ENCODE measurements around the gene PIH1D1.

DNA sequence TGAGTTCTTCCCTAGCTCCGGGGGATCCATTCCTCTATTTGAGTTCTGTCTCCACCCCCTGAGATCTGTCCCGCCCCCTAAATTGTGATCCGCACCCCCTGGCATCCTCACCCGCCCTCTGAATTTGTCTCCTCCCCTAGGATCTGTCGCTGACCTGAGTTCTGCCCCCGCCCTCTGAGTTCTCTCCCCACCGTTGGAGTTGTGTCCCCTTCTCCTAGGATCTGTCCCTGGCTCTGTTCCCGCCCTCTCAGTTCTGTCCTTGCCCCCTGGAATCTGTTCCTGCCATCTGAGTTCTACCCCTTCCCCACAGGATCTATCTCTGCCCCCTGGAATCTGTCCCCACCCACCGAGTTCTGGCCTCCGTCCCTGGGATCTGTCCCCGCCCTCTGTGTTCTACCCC is 9.3 kb downstream of the PIH1D1 start:
- no peak for TF ChIP-seq POLR2AphosphoS5 (IDR thresholded peaks at IDR 0.05; ENCODE audit: low read depth)
- TF ChIP-seq, protein P1, sequence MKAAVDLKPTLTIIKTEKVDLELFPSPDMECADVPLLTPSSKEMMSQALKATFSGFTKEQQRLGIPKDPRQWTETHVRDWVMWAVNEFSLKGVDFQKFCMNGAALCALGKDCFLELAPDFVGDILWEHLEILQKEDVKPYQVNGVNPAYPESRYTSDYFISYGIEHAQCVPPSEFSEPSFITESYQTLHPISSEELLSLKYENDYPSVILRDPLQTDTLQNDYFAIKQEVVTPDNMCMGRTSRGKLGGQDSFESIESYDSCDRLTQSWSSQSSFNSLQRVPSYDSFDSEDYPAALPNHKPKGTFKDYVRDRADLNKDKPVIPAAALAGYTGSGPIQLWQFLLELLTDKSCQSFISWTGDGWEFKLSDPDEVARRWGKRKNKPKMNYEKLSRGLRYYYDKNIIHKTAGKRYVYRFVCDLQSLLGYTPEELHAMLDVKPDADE (IDR thresholded peaks at IDR 0.05): no peak
- TF ChIP-seq, protein P2, sequence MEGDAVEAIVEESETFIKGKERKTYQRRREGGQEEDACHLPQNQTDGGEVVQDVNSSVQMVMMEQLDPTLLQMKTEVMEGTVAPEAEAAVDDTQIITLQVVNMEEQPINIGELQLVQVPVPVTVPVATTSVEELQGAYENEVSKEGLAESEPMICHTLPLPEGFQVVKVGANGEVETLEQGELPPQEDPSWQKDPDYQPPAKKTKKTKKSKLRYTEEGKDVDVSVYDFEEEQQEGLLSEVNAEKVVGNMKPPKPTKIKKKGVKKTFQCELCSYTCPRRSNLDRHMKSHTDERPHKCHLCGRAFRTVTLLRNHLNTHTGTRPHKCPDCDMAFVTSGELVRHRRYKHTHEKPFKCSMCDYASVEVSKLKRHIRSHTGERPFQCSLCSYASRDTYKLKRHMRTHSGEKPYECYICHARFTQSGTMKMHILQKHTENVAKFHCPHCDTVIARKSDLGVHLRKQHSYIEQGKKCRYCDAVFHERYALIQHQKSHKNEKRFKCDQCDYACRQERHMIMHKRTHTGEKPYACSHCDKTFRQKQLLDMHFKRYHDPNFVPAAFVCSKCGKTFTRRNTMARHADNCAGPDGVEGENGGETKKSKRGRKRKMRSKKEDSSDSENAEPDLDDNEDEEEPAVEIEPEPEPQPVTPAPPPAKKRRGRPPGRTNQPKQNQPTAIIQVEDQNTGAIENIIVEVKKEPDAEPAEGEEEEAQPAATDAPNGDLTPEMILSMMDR (conservative IDR thresholded peaks at IDR 0.05; ENCODE audit: low read depth in 2 of 2): no peak
- TF ChIP-seq EZH2 (IDR thresholded peaks at IDR 0.05; ENCODE audit: low read depth, unreplicated experiment): no peak
- no peak for TF ChIP-seq EZH2phosphoT487 (IDR thresholded peaks at IDR 0.05; ENCODE audit: unreplicated experiment)
- TF ChIP-seq, protein P3, sequence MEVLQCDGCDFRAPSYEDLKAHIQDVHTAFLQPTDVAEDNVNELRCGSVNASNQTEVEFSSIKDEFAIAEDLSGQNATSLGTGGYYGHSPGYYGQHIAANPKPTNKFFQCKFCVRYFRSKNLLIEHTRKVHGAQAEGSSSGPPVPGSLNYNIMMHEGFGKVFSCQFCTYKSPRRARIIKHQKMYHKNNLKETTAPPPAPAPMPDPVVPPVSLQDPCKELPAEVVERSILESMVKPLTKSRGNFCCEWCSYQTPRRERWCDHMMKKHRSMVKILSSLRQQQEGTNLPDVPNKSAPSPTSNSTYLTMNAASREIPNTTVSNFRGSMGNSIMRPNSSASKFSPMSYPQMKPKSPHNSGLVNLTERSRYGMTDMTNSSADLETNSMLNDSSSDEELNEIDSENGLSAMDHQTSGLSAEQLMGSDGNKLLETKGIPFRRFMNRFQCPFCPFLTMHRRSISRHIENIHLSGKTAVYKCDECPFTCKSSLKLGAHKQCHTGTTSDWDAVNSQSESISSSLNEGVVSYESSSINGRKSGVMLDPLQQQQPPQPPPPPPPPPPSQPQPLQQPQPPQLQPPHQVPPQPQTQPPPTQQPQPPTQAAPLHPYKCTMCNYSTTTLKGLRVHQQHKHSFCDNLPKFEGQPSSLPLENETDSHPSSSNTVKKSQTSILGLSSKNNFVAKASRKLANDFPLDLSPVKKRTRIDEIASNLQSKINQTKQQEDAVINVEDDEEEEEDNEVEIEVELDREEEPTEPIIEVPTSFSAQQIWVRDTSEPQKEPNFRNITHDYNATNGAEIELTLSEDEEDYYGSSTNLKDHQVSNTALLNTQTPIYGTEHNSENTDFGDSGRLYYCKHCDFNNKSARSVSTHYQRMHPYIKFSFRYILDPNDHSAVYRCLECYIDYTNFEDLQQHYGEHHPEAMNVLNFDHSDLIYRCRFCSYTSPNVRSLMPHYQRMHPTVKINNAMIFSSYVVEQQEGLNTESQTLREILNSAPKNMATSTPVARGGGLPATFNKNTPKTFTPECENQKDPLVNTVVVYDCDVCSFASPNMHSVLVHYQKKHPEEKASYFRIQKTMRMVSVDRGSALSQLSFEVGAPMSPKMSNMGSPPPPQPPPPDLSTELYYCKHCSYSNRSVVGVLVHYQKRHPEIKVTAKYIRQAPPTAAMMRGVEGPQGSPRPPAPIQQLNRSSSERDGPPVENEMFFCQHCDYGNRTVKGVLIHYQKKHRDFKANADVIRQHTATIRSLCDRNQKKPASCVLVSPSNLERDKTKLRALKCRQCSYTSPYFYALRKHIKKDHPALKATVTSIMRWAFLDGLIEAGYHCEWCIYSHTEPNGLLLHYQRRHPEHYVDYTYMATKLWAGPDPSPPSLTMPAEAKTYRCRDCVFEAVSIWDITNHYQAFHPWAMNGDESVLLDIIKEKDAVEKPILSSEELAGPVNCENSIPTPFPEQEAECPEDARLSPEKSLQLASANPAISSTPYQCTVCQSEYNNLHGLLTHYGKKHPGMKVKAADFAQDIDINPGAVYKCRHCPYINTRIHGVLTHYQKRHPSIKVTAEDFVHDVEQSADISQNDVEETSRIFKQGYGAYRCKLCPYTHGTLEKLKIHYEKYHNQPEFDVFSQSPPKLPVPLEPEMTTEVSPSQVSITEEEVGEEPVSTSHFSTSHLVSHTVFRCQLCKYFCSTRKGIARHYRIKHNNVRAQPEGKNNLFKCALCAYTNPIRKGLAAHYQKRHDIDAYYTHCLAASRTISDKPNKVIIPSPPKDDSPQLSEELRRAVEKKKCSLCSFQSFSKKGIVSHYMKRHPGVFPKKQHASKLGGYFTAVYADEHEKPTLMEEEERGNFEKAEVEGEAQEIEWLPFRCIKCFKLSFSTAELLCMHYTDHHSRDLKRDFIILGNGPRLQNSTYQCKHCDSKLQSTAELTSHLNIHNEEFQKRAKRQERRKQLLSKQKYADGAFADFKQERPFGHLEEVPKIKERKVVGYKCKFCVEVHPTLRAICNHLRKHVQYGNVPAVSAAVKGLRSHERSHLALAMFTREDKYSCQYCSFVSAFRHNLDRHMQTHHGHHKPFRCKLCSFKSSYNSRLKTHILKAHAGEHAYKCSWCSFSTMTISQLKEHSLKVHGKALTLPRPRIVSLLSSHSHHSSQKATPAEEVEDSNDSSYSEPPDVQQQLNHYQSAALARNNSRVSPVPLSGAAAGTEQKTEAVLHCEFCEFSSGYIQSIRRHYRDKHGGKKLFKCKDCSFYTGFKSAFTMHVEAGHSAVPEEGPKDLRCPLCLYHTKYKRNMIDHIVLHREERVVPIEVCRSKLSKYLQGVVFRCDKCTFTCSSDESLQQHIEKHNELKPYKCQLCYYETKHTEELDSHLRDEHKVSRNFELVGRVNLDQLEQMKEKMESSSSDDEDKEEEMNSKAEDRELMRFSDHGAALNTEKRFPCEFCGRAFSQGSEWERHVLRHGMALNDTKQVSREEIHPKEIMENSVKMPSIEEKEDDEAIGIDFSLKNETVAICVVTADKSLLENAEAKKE (CRISPR knock-in tag; IDR thresholded peaks at IDR 0.05): no peak
- no peak for TF ChIP-seq ZNF114 (CRISPR knock-in tag; IDR thresholded peaks at IDR 0.05)
- TF ChIP-seq NANOG (IDR thresholded peaks at IDR 0.05; ENCODE audit: borderline replicate concordance): no peak
- no peak for TF ChIP-seq JUNB (IDR thresholded peaks at IDR 0.05; ENCODE audit: unreplicated experiment)
- TF ChIP-seq, protein P4, sequence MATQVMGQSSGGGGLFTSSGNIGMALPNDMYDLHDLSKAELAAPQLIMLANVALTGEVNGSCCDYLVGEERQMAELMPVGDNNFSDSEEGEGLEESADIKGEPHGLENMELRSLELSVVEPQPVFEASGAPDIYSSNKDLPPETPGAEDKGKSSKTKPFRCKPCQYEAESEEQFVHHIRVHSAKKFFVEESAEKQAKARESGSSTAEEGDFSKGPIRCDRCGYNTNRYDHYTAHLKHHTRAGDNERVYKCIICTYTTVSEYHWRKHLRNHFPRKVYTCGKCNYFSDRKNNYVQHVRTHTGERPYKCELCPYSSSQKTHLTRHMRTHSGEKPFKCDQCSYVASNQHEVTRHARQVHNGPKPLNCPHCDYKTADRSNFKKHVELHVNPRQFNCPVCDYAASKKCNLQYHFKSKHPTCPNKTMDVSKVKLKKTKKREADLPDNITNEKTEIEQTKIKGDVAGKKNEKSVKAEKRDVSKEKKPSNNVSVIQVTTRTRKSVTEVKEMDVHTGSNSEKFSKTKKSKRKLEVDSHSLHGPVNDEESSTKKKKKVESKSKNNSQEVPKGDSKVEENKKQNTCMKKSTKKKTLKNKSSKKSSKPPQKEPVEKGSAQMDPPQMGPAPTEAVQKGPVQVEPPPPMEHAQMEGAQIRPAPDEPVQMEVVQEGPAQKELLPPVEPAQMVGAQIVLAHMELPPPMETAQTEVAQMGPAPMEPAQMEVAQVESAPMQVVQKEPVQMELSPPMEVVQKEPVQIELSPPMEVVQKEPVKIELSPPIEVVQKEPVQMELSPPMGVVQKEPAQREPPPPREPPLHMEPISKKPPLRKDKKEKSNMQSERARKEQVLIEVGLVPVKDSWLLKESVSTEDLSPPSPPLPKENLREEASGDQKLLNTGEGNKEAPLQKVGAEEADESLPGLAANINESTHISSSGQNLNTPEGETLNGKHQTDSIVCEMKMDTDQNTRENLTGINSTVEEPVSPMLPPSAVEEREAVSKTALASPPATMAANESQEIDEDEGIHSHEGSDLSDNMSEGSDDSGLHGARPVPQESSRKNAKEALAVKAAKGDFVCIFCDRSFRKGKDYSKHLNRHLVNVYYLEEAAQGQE (IDR thresholded peaks at IDR 0.05; ENCODE audit: unreplicated experiment): no peak
- TF ChIP-seq STAT1 (IDR thresholded peaks at IDR 0.05; ENCODE audit: unreplicated experiment): no peak
- TF ChIP-seq ZNF331 (CRISPR knock-in tag; IDR thresholded peaks at IDR 0.05; ENCODE audit: low read depth): no peak

All from GM23338 (cell line).